HG02970 (cell line): ENCODE data around the gene C2.

Experiments used
- ATAC-seq: cut with Tn5 transposase; IDR thresholded peaks from one replicate; pipeline ENCODE4 v1.9.1; 2021; ENCODE audit warnings: mild to moderate bottlenecking, moderate library complexity, moderate number of reproducible peaks; ENCODE audit not compliant: unreplicated experiment, low FRiP score

Gene C2

GRCh38 chr6:31927242-31927862 is at the start of gene C2:
C2 (plus strand) TSS chr6:31927717; CDS start chr6:31927753, 36 bp downstream.
- ATAC-seq = no peak

- no peak for ATAC-seq
Measured at GRCh38 chr6:31878222-31878621, 49.3 kb upstream of the C2 start.

GRCh38 chr6:31878726-31879125 is 48.8 kb upstream of the C2 start, which contains the start of gene SLC44A4:
SLC44A4 (minus strand) TSS chr6:31878997; CDS start chr6:31878980, 17 bp downstream.
- no peak for ATAC-seq

- ATAC-seq = no peak
Measured at GRCh38 chr6:31879143-31879542, 48.4 kb upstream of the C2 start.

- no peak for ATAC-seq
Measured at GRCh38 chr6:31879901-31880300, 47.6 kb upstream of the C2 start.

- no peak for ATAC-seq
Measured at GRCh38 chr6:31880616-31881015, 46.9 kb upstream of the C2 start.

- no peak for ATAC-seq
Measured at GRCh38 chr6:31881136-31881859, 46.2 kb upstream of the C2 start.

GRCh38 chr6:31882344-31882743 is 45.2 kb upstream of the C2 start:
- ATAC-seq = no peak

GRCh38 chr6:31883676-31884075 is 43.8 kb upstream of the C2 start:
- ATAC-seq = no peak

- ATAC-seq = no peak
Measured at GRCh38 chr6:31884528-31885035, 42.9 kb upstream of the C2 start.

- ATAC-seq = no peak
Measured at GRCh38 chr6:31886541-31886991, 41.0 kb upstream of the C2 start.

- no peak for ATAC-seq
Measured at GRCh38 chr6:31887173-31888007, 40.1 kb upstream of the C2 start.

GRCh38 chr6:31888276-31889258 is 39.0 kb upstream of the C2 start:
- ATAC-seq = no peak

- ATAC-seq = no peak
Measured at GRCh38 chr6:31889331-31889972, 38.1 kb upstream of the C2 start.

GRCh38 chr6:31892821-31893220 is 34.7 kb upstream of the C2 start:
- no peak for ATAC-seq

- ATAC-seq = no peak
Measured at GRCh38 chr6:31896493-31896855, 31.0 kb upstream of the C2 start.

GRCh38 chr6:31896856-31897611 is 30.5 kb upstream of the C2 start:
- peak; percentile 3 for ATAC-seq

GRCh38 chr6:31897612-31898382 is 29.7 kb upstream of the C2 start, which contains the start of gene EHMT2:
EHMT2 (minus strand) TSS chr6:31897698; CDS start chr6:31897677, 21 bp downstream.
- peak; percentile 55 for ATAC-seq
